Central memory CD4-positive, alpha-beta T cell (primary cell): ENCODE data around the gene CDC42BPA.

Experiments
- DNase-seq: peaks from one replicate; pipeline ENCODE4 v3.0.0; 2022

Gene CDC42BPA

DNA sequence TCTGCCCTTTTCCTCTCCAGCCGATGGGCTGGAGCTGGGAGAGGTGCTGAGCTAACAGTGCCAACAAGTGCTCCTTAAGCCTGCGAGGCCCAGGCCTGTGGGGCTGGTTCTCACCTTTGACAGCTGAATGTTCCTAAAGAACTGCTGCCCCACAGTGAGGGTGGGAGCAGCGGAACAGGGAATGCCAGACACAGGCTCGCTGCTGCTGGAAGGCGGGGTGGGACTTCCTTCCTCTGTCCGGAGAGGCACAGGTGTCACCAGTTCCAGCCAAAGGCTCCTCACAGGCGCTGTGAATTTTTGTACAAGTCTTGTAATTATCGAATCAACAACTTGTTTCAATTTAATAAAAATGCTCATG is 331.1 kb downstream of the CDC42BPA start:
- DNase-seq, result no peak

DNA sequence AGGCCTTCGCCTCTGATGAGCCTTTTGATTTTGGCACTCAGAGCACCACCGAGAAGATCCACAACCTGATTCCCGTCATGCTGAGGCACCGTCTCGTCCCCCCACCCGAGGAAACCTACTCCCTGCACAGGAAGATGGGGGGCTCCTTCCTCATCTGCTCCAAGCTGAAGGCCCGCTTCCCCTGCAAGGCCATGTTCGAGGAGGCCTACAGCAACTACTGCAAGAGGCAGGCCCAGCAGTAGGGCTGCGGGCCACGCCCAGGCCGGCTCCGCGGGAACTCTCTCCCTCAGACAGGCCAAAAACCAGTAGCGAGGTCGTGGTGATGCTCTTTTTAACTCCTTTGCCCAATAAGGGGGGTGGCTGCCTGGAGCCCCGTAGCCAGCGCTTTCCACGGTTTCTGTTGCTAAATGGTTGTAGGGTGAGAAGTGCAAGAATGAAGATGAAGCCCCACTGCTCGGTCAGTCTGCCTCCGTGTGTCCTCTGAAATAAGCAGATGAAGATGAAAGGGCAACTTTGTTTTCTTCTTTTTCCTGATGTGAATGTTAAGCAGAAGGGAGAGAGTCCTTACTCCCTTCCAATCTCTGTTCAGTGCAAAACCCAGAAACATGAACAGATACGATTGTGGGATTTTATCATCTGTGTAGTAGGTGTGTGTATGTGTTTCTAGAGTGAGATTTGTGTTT is 331.7 kb downstream of the CDC42BPA start:
- no peak for DNase-seq

DNA sequence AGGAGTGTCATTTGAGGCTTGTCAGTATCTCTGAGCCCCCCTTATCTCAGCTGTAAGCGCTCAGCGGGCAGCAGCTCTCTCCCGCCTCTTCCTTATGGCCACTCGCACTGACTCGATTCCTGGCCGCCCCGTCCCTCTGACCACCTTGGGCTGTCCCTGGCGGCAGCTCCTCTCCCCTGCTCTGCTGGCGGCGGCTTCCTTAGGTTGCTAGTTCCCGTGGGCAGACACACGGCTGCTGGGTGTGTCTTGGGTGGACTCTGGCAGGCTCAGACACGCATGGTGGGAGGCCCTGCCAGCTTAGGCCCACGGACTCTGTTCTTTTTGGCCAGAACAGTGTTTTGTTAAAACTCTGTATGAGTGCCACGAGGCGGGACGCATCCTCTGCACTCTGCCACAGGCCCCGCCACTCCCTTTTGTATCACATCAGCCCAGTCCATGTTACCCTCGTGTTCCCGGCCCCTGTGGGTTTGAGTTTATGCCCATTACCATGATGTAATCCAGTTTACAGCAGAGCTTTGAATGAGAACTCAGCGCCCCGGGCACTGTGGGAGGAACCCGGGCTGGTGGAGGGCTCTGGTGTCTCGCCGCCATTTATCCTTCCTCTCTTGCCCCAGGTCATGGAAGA is 332.3 kb downstream of the CDC42BPA start:
- no peak for DNase-seq

DNA sequence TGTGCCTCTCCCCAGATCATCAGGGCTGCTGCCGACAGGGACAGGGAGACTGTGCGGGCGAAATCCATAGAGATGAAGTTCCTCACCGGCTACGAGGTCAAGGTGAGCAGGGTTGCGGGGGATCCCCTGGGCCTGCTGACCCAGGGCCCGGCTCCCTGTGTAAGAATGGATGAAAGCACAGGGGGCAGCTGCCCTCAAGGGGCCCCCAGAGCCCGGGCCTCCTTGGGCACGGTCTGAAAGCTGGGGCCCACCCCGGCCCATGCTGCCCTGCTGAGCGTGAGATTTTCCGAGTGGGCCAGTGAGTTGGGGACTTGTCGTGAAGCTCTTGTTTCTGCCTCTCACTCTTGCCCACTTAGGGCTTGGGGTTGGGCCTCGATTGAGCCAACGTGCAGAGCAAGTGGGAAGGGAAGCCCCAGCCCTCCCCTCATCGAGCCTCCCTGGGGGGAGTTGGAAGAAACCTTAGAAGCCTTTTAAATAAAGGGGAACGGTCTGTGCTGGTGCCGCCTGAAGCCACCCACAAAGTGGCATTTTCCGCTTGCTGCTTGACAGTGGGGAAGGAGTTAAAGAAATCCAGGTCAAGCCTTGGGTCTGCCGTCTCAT is 333.0 kb downstream of the CDC42BPA start:
- DNase-seq, result no peak

DNA sequence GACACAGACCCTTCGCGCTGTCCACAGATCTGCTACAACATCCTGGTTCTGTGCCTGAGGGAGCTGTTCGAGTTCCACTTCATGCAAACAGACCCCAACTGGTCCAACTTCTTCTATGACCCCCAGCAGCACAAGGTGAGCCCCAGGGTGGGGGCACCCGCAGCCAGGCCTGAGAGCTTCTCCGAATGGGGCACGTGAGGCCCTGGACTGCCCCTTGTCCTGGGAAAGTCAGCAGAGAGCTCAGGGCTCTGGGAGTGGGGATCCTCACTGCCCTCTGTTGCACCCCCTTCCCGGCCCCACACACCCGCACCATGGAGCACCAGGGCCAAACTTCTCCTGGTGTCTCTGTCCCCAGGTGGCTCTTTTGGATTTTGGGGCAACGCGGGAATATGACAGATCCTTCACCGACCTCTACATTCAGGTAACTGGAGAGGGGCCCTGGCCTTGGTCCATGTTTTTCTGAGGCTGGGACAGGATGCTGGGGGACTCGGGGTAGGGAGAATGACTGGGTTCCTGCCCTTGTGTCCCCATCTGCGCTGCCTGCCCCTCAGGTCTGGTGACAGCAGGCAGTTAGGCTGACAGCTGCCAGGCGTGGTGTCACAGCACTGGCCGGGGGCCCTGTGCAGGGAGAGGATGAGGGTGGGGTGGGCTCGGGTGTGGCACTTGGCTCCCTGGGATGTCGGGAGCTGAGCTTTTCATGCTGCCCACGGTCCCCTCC is 333.6 kb downstream of the CDC42BPA start:
- no peak for DNase-seq

DNA sequence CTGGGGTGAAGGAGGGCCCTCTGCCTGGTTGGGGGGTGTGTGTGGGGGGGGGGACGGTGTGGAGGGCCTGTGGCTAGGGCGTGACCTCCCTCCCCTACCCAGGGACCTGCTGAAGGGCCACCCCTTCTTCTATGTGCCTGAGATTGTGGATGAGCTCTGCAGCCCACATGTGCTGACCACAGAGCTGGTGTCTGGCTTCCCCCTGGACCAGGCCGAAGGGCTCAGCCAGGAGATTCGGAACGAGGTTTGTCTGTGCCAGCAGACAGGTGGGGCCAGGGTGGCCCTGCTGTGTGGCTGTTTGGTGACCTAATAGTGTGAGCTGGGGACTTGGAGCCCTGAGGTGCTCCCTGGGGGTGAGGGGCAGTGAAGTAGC is 334.3 kb downstream of the CDC42BPA start:
- DNase-seq, result no peak

DNA sequence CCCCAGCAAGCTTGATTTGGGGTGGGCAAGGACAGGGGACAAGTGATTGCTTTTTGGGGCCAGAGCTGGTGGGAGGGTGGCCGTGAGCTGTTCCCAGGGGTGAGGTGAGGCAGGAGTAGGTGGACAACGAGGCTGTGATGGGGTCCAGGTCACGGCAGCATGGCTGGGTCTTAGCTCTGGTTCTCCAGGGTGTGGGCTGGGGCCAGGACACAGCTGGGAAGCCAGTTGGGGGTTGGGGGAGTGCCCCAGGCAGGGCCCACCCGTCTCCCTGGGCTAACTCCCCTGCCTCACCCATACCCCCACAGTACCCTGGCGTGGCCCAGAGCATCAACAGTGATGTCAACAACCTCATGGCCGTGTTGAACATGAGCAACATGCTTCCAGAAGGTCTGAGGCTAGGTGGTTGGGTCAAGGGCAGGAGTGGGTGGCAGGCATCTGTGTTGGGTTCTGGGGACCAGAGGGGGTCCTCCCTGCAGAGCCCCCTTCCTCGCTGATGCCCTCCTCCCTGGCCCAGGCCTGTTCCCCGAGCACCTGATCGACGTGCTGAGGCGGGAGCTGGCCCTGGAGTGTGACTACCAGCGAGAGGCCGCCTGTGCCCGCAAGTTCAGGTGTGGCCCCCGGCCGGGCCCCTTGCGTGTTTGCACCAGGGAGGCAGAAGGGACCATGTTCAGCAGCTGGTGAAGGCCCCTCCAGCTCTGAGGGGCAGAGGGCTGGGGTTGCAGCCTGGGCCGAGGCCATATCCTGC is 334.9 kb downstream of the CDC42BPA start:
- DNase-seq, result no peak

DNA sequence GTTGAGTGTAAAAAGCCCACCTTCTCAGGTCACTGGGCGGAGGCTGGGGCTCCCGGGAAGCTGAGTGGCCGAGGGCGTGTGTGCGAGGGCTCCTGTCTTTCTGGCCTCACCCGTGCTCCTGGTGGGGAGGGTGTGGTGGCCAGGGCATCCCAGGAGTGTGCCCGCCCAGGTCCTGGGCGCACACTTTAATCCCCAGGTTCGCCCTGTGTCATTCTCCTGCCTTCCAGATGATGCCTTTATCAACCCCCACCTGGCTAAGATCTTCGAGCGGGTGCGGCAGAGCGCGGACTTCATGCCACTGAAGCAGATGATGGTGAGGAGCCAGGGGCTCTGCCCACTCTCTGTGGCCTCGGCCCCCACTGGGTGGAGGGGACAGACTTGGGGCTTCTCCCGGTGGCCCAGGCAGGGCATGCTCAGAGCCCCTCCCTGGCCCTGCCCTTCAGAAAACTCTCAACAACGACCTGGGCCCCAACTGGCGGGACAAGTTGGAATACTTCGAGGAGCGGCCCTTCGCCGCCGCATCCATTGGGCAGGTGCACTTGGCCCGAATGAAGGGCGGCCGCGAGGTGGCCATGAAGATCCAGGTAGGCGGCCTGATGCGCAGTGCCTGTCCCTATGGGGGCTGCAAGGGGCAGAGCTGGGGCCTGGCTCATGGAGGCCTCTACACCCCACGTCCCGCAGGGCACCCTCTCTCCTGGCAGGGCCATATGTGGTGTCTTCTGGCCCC is 335.7 kb downstream of the CDC42BPA start:
- no peak for DNase-seq

DNA sequence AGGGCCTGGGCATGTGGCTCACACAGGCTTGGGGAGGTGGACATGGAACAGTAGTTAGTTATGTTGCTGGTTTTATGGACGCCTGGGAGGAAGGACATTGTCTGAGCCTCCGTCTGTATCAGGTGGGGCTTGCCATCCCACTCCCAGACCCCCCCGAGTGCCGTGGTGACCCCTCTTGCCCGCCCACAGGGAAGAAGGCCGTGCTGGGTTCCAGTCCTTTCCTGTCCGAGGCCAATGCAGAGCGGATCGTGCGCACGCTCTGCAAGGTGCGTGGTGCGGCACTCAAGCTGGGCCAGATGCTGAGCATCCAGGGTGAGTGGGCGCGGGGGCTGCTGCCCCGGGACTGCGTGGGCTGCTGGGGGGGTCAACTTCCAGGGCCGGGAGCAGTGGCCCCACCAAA is 336.5 kb downstream of the CDC42BPA start:
- DNase-seq, result no peak

DNA sequence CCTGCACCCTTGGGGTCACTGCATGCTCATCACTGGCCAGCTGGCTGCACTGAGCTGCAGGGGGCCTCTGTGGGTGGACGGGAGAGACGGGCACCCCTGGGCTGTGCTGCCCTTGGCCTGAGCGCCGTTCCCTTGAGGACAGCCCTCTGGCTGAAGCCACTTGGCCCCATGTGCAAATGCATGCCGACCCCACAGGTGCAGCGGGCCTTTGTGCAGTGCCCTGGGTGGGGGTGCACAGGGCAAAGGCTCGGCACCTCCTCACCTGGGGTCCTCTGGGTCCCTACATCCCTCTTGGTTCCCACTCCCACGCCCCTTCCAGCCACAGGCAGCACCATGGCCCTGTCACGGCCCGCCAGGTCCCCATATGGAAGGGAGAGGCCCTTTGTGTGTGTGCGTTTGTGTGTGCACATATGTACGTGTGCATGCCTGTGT is 336.9 kb downstream of the CDC42BPA start:
- no peak for DNase-seq

DNA sequence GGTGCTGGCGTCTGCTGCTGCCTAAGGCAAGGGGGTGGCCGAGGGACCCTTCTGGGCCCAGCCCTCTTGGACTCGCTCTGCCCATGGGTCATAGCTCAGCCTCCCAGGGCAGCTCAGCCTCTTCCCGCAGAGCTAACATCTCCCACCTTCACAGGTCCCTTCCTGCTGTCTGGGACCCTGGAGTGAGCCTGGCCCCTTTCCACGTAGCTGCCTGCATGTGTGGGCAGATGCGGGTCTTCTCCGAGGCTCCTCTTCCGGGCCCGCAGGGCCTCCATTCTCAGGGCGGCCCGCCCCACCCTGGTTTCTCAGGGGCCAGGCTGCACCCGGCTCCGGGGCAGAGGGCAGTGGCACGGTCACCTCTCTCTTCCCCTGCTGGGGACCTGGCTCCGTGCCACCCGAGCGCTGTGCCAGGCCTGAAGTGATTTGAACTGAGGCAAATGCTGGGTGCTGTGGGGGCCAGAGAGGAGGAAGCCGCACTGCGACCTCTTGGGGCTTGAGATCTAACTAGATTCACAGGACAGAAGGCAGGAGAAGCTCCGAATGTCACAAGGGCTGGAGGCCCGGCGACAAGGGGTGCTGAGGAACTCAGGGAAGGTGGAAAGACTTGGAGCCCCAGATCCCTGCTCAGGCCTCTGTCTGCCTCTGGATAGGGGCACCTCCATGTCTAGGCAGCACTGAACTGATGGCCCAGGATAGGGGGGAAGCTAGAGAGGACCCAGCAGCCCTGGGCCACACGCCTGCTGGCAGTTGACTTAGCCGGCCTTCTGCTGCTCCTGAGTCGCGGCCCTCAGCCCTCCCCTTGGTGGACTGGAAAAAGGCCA is 337.5 kb downstream of the CDC42BPA start:
- no peak for DNase-seq

DNA sequence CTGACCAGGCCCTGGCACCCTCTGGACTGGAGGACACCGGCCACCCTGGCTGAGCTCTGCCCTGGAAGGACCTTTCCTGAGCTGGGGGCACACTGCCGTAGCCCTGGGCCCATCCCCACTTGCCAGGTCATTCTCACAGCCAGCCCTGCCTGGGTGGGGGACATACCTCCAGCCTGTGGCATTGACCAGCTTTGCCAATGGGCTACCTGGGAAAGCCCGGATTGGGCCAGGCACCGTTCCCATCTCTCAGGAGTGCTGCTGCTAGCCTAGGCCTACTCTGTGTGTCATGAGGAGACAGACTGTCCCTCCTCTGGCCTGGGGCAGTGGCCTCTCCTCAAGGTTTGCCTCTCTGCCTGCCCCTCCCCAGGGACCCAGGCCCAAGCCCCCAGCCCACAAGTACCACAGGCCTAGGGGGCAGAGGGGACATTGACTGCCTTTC is 338.2 kb downstream of the CDC42BPA start:
- DNase-seq, result no peak

DNA sequence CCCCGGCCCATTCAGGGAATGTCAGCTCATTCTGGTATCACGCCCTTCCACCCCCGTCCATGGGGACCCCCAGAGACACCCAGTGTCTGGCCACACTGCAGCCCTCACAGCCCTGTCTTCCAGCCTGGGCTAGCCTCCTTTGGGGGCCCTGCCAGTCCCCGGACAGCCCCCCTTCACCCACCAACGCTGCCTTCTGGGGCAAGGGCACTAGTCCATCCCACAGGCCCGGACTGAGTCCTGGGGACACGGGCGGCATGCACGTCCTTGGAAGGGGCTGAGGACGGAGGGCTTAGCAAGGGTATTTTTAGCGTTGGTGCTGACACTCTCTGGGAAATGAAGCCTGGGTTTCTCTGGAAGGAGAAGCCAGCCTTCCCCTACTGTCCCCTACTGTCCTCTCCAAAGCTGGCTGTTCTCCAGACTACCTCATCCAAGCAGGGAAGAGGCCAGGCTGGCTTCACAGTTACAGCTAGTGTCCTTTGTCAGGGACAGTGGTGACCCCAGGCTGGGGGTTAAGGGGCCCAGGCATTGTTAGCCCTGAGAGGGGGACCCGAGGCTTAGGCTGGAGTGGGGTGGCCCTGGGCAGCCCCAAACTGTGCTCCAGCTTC is 338.7 kb downstream of the CDC42BPA start:
- no peak for DNase-seq

DNA sequence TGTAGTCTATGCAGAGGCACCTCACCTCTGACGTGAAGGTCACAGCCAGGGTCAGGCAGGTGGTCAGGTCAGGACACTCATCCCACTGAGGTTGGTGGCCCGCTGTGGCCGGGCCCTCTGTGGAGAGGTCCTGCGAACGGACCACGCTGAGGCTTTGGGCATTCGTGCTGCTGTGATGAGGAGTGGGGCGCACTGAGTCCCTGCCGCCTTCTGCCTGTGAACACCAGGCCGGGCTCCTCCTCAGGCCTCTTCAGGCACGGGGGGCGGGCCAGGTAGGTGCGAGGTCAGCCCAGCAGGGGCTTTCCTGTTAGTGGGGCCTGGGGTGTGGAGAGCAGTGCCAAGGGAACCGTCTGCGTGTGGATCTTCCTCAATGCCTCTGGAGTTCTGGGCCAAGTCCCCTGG is 339.2 kb downstream of the CDC42BPA start:
- DNase-seq, result no peak

DNA sequence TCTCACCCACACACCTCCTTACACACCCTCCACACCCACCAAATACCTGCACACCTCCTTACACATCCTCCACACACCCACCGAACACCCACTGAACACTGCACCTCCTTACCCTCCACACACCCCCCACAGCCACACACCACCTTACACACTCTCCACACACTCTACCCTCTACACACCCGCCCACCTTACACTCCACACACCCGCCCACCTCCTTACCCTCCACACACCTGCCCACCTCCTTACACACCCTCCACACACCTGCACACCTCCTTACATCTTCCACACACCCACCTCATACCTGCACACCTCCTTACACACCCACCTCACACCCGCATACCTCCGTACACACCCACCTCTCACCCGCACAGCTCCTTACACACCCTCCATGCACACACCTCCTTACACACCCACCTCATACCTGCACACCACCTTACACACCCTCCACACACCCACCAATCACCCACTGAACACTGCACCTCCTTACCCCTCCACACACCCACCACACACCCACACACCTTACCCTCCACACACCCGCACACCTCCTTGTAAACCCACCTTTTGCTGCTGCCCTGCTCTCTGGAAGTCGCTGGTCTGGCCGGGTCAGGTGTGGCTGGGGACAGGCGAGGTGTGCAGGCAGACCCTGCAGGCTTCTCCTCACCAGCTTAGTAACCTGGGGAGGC is 339.7 kb downstream of the CDC42BPA start:
- DNase-seq, result no peak

DNA sequence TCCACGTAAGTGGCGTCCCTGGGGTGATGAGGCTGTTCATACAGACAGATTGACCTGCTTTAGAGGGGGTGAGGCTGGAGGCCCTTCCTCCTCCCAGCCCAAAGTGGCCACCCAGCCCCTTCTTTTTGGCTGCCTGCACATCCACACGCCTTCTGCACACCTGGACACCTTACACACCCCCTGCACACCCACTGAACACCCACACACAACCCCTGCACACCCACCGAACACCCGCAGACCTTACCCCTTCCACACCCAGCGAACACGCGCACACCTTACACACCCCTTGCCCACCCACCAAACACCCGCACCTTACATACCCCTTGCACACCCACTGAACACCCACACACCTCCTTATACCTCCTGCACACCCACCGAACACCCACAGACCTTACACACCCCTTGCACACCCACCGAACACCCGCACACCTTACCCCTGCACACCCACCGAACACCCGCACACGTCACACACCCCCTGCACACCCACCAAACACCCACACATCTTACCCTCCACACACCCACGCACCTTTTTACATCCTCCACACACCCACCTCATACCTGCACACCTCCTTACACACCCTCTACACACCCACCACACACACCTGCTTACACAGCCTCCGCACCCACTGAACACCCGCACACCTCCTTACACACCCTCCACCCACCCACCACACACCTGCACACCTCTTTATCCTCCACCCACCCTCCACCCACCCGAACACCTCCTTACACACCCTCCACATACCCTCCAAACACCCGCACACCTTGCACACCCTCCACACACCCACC is 340.5 kb downstream of the CDC42BPA start:
- no peak for DNase-seq

DNA sequence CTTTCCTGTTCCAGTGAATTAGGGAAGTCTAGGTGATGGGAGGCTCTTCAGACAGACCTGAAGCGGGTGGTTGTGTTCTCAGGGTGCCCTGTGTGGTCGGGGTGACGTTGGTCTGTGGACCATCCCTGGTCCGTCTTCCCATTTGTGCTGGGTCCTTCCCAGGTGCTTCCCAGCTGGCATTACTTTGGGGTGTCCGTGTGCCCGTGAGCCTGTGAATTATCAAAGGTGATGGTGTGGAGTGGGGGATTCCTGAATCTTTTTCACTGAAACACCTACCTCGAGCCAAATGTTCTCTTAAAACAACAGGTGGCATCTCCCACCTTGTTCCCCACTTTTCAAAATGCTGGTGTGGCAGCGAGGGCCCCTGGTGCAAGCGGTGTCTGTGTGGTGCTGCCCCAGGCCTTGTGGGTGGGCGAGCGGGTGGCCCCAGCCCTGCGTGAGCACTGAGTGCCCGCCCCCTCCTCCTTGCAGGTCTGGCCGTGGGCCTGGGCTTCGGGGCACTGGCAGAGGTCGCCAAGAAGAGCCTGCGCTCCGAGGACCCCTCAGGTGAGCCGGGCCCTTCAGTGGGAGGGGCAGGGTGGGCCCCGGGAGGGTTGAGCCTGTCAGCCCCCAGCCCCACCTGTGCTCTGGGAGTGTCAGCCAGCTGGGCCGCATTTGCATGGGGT is 341.2 kb downstream of the CDC42BPA start:
- no peak for DNase-seq

DNA sequence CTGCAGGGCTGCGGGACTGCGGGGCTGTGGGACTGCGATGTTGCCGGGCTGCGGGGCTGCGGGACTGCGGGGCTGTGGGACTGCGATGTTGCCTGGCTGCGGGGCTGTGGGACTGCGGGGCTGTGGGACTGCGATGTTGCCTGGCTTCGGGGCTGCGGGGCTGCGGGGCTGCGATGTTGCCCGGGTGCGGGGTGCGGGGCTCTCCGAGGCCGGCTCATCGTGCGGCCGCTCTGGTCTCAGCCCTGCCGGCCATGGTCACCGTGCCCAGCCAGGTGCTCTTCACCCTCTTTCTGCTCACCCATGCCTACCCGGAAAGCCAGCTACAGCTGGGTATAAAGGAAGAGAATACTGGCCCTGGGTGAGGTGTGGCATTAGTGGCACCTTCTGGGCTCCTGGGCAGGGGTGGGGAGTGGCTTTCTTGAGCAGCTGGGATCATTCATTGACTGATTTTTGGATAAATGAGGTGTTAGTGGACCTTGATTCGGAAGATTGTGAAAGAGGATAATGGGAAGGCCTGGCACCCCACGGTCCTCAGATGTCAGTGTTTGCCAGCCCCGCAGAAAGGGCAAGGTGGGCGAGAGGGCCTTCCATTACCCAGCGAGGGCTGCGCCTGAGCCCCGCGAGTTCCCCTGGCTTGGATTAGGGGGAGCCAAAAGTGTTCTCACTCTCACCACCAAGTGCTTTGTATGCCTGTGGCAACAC is 341.9 kb downstream of the CDC42BPA start:
- no peak for DNase-seq
